GM18873 (cell line): ENCODE measurements around the gene ADAM19.

Experiments
- ATAC-seq: cut with Tn5 transposase; IDR thresholded peaks from one replicate; pipeline ENCODE4 v1.9.1; 2021; ENCODE audit warnings: mild to moderate bottlenecking, moderate library complexity, moderate number of reproducible peaks; ENCODE audit not compliant: unreplicated experiment, low FRiP score

Gene ADAM19

DNA sequence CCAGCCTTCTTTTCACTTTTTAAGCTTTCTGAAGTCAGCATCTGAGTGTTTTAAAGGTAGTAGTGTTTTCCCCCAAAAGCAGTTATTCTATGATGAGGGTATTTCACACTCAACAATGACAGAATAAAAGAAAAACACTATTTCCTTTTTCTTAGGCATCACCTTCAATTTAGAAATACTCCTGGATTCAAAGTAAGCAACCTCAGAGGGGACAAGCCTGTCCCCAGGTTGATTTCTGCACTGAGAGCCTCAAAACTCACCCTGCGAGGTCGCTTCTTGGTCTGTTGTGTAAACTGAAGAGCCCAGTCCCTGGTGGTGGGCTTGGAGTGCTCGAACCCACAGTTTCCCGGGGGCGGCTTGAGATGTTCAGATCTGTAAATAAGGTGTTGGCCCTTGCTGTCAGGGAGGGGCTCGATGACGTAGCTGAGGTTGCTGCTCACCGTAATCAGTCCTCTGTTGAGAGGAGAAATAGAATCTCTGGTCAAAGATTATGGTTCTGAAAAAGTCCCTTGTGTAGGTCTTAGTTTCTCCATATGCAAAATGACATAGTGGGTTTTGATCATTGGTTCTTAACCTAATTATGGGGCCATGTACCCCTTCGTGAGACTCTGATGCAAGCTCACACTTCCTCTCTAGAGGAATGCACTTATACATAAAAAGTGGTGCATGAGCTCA lies 55.9 kb downstream of the ADAM19 start:
- ATAC-seq: peak; percentile 39

DNA sequence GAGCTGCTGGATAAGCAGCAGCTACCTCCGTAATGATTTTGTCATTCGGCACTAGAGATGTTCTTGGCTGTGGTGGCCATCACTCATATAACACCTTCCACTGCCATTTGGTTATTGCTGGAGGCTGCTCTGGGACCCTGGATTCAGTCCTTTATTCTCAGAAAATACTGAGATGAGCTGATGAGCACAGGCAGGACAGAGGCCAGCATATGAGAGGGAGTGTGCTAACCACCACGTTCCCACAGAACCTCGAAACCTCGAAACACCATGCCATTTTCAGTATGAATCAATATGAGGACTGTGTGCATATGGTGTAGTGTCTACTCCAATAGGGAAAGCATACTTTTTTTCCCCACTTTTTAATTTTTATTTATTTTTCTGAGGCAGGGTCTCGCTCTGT lies 56.6 kb downstream of the ADAM19 start:
- peak; percentile 54 for ATAC-seq

DNA sequence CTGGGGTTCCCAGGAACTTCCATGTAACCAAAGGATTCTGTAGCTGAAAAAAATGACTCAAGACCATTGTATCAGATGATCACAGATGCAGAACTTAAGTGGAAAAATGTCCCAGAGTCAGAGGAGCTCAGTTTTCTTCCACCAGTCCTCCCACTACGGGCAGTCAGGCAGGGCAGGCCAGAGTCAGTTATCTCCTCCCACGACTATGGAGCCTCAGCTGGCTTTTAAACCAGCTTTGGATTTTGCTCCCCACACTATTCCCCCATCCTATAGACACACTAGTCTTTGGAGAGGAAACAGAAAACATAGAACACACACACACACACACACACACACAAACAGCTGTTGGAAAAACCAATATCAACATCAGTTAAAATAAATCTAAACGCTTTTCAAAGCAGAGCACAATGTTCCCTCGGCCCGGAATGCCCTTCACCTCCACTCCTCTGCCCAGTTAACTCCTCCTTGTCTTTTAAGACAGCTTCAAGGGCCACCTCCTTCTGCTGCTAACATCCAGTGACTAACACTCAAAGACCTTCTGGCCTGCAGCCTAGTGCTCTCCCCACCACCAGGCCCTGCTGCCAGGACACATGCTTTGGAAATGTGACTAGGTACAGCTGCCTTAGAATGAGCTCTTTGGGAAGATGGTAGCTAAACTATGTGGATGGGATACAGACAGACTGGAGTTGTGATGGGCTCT lies 58.8 kb downstream of the ADAM19 start:
- no peak for ATAC-seq

DNA sequence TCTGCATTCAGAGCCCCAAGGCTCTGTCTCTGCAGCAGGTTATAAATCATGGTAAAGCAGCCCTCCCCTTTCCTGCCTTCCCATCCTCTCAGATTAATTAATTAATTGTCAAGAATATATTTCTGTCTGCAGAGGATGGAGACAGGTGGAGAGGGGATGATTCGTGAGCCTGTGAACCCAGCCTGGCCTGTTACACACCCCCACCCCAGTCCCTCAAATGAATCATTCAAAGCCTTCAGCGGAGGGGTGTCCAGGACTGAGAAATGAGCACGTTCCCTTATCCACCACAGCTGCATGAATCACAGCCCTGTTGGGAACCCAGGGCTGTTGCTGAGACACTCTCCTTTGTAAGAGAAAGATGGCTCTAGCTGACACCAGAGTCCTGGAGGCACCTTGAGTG lies 59.6 kb downstream of the ADAM19 start:
- no peak for ATAC-seq

DNA sequence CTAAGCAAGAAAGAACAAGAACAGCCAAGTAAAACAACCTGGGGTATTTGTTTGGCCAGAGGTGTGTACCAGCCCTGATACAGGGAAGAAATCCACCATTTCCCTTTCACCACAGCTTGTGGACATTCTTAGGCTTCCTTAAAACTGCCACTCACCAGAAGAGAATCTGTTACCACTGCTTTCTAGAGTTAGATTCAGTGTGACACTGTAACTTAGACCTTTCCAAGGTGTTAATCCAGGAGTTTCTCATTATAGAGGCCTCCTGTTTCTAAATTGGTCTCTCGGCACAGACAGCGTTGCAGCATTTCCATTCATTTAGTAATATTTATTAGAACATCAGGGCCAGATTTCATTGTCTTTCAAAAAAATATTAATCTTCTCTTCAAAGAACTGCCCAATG lies 60.6 kb downstream of the ADAM19 start:
- no peak for ATAC-seq

DNA sequence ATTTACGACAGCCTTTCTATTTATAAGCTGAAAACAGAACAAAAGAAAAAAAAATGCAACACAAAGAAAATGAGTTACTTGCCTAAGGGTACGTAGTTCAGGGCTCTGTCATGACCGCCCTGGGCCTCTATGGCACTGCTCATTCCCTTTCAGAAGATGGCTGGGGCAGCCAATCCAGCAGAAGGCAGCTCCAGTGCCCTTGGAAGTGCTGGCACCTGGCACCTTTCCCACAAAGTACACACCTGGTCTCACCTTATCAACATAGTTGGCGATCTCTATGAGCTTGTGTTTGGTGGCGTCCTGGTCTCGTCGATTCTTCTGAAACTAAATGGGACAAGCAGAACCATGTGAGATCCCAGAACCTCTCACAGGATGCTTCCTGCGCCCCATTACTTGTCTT lies 62.4 kb downstream of the ADAM19 start:
- no peak for ATAC-seq

DNA sequence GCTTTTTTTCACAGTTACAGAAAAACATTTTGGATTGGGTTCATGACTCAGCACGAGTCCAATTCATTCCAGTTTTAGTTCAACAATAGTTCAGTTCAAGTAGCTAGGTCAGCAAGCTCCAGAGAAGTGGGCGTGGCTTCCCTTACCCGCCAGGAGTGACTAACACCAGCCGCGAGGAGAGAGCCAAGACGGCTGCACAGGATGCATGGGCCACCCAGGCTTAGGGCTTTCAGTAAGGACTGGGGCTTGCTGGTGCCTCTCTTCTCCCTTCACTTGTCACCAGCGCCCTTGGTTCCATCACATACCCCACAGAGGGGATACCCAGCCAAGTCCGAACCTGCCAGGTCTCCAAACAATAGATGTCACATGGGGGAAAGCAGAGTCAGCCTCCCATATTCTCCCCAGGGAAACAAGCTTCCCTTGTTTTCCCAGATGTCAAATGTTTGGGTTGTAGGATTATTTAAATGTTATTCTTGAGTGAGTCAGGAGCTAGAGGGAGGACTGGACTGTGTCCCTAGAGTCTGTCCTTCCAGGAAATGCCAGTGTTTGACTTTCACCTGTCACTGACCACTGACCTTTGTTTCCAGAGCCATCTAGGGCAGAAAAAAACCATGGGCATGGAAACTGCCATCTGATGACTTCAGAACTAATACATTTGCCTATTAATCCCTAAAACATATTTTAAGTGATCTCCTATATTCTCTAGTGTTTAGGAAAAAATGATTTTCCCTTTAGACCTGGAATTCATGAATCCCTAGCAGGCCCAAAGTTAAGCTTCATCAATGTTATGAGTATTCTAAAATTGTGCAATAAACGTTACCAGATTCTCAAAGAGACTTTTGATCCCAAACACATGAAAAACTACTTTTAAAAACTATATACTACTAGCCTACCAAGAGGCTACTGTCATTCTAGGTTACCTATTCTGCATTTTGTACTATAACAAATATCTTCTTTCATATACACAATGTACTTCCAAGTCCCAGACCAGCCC lies 63.6 kb downstream of the ADAM19 start:
- no peak for ATAC-seq

DNA sequence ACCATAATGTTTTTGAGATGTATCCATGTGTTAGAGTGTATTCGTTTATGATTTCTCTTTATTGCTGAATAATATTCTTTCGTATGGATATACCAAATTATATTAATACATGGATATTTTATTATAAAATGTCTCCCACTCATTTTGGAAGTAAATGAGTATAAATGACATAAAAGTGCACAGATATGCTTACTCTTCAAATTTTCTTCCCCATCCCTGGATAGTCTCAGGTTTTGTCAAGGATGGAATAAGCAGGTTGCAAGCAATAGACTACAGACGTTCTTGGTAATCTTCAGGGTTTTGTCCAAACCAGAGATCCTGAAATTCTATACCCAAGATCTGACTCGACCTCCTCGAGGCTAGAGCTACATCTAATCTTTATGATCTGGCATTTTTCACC lies 64.9 kb downstream of the ADAM19 start:
- no peak for ATAC-seq

DNA sequence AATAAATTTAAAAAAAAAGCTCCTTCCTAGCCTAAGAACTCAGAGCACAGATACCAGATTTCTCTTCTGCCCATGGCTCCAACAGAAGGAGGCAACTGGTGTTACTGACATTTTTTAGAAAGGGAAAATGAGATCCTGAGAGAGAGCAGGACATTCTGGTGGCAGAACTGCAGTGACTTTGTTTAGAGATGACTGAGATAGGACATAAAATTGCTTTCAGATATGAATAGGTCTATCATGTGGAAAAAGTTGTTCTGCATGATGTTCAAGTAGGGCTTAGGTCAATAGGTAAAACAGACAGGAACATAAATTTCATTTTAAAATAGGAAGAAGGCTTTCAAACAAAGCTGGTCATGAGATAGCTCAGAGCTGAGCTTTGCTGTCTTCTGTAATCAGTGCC lies 66.0 kb downstream of the ADAM19 start:
- peak; percentile 63 for ATAC-seq

DNA sequence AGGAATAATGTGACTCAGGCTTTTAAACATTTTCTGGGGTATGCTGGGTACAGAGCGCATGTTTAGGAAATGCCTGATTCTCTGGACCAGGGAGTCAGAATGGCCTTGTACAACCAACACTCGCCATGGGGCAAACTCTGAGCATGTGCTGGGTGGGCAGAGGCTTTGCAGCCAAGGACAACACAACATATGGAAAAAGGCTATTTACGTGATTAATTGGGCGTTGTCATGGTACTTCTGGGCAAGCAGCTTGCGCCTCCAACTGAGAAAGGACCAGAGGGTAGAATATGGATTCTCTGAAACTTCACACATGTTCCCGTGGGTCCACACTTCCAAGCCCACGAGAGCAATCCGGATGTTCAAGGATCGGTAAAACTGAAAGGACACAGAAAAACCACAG lies 66.5 kb downstream of the ADAM19 start:
- ATAC-seq: no peak

DNA sequence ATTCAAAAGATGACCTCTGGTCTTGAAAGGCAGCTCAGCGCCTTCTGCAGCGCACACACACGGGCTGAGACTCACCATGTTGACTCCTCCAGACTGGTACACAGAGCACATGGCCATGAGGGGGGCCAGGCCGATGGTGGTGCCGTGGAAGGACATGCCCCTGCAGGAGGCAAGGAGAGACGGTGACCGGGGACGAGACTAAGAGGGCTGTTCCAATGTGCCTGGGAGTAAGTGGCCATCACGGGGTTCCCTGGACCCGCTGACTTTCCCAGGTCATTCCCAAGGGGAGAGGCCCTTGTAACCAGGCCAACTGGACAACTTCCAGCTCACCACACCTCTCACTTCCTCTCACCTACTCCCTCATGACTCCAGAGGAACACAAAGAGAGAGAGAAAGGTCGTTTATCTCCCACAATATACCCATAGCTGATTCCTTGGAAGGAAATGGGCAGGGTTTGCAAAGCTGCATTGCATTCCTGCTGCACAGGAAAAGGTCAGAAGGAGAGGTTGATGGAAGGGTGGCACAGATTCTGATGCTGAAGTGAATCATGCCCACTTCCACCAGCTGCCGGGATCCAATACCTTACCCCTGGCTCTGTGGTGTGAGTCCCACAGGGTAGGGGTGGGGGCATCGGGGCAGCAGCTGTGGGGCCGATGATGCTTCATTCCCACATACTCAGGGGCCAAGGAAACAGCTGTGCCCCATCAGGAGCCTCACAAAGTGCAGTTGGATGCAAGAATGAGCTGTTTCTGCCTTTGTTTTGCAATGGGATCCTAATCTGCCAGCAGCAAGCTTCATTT lies 68.4 kb downstream of the ADAM19 start:
- ATAC-seq: no peak

DNA sequence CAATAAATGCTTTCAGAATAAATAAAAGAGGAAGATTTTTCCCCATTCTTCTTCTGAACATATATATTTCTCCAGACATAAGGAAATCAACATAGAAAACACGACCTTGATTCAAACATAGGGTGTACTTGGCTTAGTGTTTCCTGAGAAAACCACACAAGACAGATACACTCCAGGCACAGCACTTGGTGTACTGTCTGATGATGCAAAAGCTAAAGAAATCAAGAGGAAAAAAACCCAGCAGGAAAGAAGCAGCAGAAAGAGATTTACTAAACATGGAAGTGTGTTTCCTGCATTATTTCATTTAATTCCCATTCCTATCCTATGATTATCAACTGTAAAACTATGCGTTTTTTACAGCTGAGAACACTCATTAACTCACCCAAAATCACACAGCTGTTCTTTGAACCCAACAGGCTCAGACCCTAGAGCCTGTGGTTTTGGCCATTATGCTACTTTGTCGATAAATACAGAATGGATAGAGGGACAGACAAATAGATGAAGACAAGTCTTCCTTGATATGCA lies 69.4 kb downstream of the ADAM19 start:
- no peak for ATAC-seq

DNA sequence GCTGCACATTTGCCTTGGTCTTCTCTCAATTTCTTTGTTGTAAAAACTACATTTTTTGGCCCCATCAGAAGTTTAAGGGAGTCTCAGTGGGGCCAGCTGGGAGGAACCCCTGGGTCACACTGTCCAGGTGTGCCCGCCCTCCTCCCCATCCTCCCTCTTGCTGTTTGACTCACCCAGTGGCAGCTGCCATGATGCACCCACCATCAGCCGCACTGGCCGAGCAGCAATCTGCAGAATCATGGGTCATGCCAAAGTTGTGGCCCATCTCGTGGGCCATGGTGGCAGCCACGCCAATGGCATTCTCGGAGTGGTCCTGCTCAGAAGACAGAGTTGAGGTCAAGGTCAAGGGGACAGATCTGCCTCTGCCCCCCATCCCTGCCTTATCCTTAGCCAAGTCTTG lies 70.1 kb downstream of the ADAM19 start:
- ATAC-seq: no peak

DNA sequence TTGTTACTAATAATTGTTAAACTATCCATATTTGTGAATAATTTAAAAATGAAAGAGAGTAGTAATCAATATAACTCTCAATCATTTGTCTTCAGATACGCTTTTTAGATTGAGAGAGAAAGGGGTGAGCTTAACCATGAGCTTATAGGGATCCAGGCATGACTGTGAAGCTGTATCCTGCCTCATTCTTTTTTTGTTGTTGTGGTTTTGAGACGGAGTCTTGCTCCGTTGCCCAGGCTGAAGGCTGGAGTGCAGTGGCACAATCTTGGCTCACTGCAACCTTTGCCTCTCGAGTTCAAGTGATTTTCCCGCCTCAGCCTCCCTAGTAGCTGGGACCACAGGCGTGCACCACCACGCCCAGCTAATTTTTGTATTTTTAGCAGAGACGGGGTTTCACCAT lies 71.5 kb downstream of the ADAM19 start:
- no peak for ATAC-seq

DNA sequence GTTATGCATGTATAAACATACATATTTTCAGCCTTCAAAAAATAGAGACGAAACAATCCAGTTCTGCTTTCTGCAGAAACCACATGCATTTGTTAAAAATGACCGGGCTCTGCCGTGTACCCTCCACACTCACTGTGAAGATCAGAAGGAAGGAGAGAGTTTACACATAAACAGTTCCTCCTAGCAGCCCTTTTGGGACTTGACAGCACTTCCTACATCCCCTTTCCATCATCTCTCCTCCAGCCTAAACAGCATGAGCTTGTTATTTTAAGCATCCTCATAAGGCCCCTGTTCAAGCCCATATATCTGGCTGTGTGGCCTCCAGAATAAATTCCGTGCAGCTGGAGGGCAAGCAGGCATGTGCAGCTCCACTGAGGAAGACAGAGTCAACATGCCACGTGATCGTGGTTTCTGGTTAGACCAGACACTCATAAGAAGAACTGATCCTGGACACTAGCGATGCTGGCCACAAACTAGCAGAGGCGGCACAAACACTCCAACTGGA lies 73.4 kb downstream of the ADAM19 start:
- peak; percentile 67 for ATAC-seq

DNA sequence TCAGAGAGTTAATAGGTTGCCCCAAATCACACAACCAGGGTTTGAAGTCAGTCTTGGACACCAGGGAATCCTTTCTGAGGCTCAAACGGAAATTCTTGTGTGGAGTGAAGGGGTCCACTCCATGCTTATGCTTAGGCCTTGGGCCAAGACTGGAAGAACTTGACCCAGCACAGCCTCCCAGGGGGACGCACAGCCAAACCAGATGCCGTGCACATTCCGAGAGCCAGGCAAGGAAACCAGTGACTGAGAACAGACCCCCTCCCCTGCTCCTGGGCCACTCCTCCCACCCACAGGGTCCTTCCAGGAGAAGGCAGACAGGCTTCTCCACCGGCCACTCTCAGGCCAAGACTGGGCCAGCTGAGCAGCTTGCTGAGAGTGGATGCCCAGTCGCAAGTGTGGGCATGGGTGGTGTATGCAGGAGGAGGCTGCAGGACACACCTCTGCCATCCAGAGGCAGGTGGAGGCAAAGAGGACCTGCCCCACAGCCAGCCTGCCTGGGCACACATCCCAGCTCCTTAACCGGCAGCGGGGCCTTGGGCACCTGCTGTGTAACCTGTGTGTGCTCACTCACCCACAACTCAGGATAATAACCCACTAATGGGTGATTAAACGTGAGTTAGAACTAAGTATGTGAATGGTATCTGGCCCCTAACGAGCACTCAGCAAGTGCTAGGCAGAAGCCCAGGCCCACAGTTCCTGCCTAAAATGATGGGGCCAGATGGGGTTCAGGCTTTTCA lies 77.5 kb downstream of the ADAM19 start:
- no peak for ATAC-seq

DNA sequence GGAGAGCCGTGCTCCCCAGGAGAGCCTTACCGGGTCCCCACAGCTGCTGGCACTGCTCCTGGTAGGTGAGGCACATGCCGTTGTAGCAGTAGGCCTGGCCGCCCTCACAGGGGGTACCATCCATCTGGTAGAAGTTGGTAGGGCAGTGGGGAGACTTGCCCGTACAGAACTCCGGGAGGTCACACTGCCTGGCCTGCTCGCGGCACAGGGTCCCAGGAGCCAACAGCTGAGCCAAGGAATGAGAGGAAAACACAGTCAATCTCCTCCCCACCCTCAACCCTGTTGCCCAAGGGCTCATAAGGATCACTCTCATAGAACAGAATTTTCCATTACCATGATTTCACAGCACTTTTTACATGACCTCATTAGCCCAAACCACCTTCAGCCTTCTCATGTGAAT lies 78.7 kb downstream of the ADAM19 start:
- no peak for ATAC-seq

DNA sequence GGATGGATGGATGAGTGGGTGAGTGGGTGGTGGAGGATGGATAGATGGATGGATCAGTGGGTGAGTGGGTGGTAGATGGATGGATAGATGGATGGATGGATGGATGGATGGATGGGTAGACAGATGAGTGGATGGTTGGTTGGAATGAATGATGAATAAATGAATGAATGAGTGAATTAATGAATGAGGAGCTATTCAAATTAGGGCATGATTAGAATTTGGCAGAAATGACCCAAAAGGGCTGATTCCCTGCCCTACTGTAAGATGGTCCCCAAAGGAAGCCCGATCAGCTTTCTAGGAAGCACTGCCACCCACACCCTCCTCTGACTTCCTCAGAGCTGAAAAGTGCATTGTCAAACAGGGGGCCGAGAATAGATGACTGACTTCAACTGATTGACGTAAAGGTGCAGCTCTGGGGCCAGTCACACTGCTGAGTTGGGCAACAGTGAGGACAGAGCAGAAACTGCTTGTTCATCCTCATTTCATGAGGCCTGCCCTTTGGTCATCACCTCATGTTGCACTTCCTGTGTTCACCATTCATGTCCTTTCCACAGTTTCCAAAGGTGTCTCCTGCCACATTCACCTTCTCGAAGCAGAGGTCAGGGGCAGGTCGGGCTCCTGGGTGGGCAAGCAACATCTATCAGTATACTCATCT lies 81.3 kb downstream of the ADAM19 start:
- ATAC-seq: no peak

DNA sequence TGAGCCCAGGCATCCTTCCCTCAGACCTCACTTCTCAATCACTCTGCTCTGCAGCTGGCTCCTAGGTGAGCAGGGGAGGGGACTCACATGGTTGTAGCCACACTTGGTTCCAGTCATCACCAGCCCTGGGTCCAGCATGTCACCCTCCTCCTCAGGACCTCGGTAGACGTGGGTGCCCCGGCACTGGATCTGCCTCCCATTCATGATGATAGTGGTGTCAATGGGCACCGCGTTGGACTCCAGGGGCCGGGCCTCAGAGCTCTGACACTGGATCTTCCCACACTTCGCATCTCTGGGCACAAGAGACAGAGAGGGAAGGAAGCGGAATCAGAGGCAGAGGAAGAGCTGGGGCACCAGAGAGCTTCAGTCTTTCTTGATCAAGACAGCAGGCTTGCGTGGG lies 82.7 kb downstream of the ADAM19 start:
- no peak for ATAC-seq
